ENCODE results near the gene ZBTB3. TPM values are rescaled to one million over a fixed set of nuclear protein-coding genes. Genes with fewer than 3 reads are reported as not detected.

ZBTB3 gene
- total and polyA plus RNA-seq, 2 of the 8 experiments (the other 6 are each of a cell fraction or from before 2014, with no cell fraction given): 30.2 to 76.9 TPM

DNA sequence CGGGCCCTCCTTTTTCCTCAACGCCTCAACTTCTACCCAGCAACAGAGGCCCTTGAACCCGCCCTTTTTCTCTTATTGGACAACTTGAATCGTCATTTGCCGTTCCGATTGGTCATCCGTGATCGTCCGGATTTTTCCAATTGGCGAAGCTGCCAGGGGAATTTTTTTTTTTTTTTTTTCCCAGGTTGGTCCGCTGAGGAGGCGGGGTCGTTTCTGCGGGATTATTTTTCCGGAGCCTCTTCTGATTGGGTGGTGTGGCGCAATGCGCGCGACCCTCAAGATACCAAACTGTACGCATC is 26.1 kb downstream of the ZBTB3 start (continued):
- TF ChIP-seq SIRT6 (IDR thresholded peaks at IDR 0.05; ENCODE audit: low read length) (no peak), CTBP2 (IDR thresholded peaks at IDR 0.05; ENCODE audit: borderline replicate concordance, insufficient read depth, insufficient read length, low read length) (no peak), TAF1 (IDR thresholded peaks at IDR 0.05; ENCODE audit: low read depth, low read length) (no peak), PHF8 (conservative IDR thresholded peaks at IDR 0.05; ENCODE audit: low read depth, low read length) (no peak), SUZ12 (IDR thresholded peaks at IDR 0.05; ENCODE audit: low read length) (no peak), CHD2 (IDR thresholded peaks at IDR 0.05; ENCODE audit: low read length) (peak; percentile 74), KDM1A (IDR thresholded peaks at IDR 0.05; ENCODE audit: borderline replicate concordance, low read length) (no peak), HDAC6 (IDR thresholded peaks at IDR 0.05; ENCODE audit: low read depth, low read length) (no peak), EGR1 (IDR thresholded peaks at IDR 0.05; ENCODE audit: borderline replicate concordance, low read depth, low read length) (no peak)
- TF ChIP-seq, protein P1, sequence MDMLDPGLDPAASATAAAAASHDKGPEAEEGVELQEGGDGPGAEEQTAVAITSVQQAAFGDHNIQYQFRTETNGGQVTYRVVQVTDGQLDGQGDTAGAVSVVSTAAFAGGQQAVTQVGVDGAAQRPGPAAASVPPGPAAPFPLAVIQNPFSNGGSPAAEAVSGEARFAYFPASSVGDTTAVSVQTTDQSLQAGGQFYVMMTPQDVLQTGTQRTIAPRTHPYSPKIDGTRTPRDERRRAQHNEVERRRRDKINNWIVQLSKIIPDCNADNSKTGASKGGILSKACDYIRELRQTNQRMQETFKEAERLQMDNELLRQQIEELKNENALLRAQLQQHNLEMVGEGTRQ (IDR thresholded peaks at IDR 0.05; ENCODE audit: low read length): no peak
- TF ChIP-seq, protein P2, sequence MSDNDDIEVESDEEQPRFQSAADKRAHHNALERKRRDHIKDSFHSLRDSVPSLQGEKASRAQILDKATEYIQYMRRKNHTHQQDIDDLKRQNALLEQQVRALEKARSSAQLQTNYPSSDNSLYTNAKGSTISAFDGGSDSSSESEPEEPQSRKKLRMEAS (IDR thresholded peaks at IDR 0.05): no peak
